ENCODE measurements around the gene TBC1D4.

DNA sequence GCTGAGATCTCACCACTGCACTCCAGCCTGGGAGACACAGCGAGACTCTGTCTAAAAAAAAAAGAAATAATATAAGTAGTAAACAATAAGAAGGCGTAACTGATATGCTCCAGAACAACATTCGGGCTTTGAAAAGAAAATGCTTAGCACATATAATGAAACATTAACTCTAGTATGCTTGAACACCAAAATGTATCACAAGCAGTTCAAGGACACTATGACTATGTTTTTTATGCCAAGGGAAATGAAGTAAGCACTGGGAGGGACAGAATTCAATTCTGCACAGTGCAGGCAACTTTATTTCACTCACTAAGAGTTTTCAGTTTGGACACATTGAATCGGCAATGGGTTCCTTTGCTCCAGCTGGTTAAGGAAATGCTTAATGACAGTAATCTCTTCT lies 178.7 kb downstream of the TBC1D4 start:
- TF ChIP-seq, protein P1, sequence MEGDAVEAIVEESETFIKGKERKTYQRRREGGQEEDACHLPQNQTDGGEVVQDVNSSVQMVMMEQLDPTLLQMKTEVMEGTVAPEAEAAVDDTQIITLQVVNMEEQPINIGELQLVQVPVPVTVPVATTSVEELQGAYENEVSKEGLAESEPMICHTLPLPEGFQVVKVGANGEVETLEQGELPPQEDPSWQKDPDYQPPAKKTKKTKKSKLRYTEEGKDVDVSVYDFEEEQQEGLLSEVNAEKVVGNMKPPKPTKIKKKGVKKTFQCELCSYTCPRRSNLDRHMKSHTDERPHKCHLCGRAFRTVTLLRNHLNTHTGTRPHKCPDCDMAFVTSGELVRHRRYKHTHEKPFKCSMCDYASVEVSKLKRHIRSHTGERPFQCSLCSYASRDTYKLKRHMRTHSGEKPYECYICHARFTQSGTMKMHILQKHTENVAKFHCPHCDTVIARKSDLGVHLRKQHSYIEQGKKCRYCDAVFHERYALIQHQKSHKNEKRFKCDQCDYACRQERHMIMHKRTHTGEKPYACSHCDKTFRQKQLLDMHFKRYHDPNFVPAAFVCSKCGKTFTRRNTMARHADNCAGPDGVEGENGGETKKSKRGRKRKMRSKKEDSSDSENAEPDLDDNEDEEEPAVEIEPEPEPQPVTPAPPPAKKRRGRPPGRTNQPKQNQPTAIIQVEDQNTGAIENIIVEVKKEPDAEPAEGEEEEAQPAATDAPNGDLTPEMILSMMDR (IDR thresholded peaks at IDR 0.05): no peak
- TF ChIP-seq POLR2A (IDR thresholded peaks at IDR 0.05): no peak
- TF ChIP-seq EP300 (IDR thresholded peaks at IDR 0.05; ENCODE audit: low read depth): no peak
- no peak for TF ChIP-seq POLR2AphosphoS5 (IDR thresholded peaks at IDR 0.05)
